Naive thymus-derived CD8-positive, alpha-beta T cell (primary cell): ENCODE results near the gene PIGL. TPM values are rescaled to one million over a fixed set of nuclear protein-coding genes. Genes with fewer than 3 reads are reported as not detected.
"Not testable (repeated sequence)": the region's sequence is repeated elsewhere in the genome, so short reads cannot be mapped to it uniquely, and the experiment has no call there.

Experiments used
- ATAC-seq, 2 donors: fragments of 150-1000 bp; cut with Tn5 transposase in 1 of 2; sonication (Bioruptor Pico), chemical (Tn5 transposase) in 1 of 2; 1 replicate in 1 of 2; 2 replicates in 1 of 2; pipeline ENCODE4 v1.10.0; 2021; ENCODE audit warnings: mild to moderate bottlenecking in 2 of 2, moderate library complexity in 2 of 2
- POLR2A ChIA-PET: fragments of 350-600 bp; sonication (Branson Sonifier 250); formaldehyde crosslinking; loops from one replicate; lab custom pipeline; 2021; ENCODE audit warnings: antibody characterized with exemption; lab: Charles Lee
- DNase-seq, 10 donors: peaks; one replicate each; pipeline versions ENCODE4 v3.0.0 to v3.0.0-alpha.2; 2020 to 2022
- H3K27ac Mint-ChIP-seq, 10 donors: one replicate each; pipeline ENCODE4 v1.8.0; 2020 to 2022; ENCODE audit warnings: mild to moderate bottlenecking in 10 of 10, mixed read lengths in 10 of 10, moderate library complexity in 4 of 10, inconsistent platforms in 1 of 10
- H3K27me3 Mint-ChIP-seq, 5 donors: one replicate each; pipeline ENCODE4 v1.8.0; 2021 to 2022; ENCODE audit warnings: mixed read lengths in 5 of 5
- H3K36me3 Mint-ChIP-seq, 3 donors: one replicate each; pipeline ENCODE4 v1.8.0; 2020 to 2022; ENCODE audit warnings: mixed read lengths in 3 of 3, mild to moderate bottlenecking in 2 of 3, inconsistent platforms in 1 of 3
- H3K4me1 Mint-ChIP-seq, 4 donors: one replicate each; pipeline ENCODE4 v1.8.0; 2021 to 2022; ENCODE audit warnings: mixed read lengths in 4 of 4
- H3K4me3 Mint-ChIP-seq, 10 donors: one replicate each; pipeline ENCODE4 v1.8.0; 2020 to 2022; ENCODE audit warnings: mild to moderate bottlenecking in 10 of 10, mixed read lengths in 10 of 10, moderate library complexity in 6 of 10, inconsistent platforms in 1 of 10
- H3K9me3 Mint-ChIP-seq, 9 donors: one replicate each; pipeline ENCODE4 v1.8.0; 2020 to 2022; ENCODE audit warnings: mixed read lengths in 9 of 9, mild to moderate bottlenecking in 3 of 9, inconsistent platforms in 1 of 9, moderate library complexity in 1 of 9
- polyA plus RNA-seq, 3 donors: library from polyadenylated mRNA; unstranded; fragments of 300-500 nt; fragmentation: Illumina TruSeq; gene quantifications; one replicate each; pipeline ENCODE4 v1.2.3, GENCODE V29; 2021
- total RNA-seq, 8 experiments: library from RNA in 2 of 8; stranded (reverse) in 2 of 8; gene quantifications; one replicate each; pipeline ENCODE4 v1.2.3 and lab custom pipeline; 2021 to 2026

Gene PIGL
- total RNA-seq (10 to 100 TPM; 85.0 to 98.2 TPM), polyA plus RNA-seq (10 to 100 TPM in 1 of 3 donors, 1 to 10 TPM in 2; 9.2 to 14.3 (median 9.2) TPM), total RNA-seq (lab: John Stamatoyannopoulos, UW) (26.8 to 53.0 (median 35.3) reads per million in 6 experiments)

GRCh38 chr17:16217002-16217635, at the start of gene PIGL:
PIGL (plus strand) TSS chr17:16217210; CDS start chr17:16217227, 17 bp downstream.
- POLR2A ChIA-PET, result interaction anchor here (0.6 to 3.8 kb wide), 13 partner anchors 9 to 221 kb away, joined by 3 to 27 read pairs (median 4); partner anchors contain the start of gene CENPV
- H3K27ac Mint-ChIP-seq, result peak within 1 kb of the TSS; percentile 91 to 99 (median 96)

GRCh38 chr17:16171613-16172012, 45.4 kb upstream of the PIGL start:
- H3K4me3 Mint-ChIP-seq, result no peak overlapping the region
- no peaks in the 10 kb centered on the region for H3K27me3 Mint-ChIP-seq
- H3K27ac Mint-ChIP-seq, result peak overlapping the region in 1 of 10 donors; percentile 29
- H3K9me3 Mint-ChIP-seq, result no peaks in the 10 kb centered on the region
- POLR2A ChIA-PET, result no interaction called here
- peaks cover 0 to 70% (median 12%) of the 10 kb centered on the region in 3 donors for H3K36me3 Mint-ChIP-seq
- DNase-seq (no peak), ATAC-seq (no peak)
- peaks cover 3 to 24% (median 7%) of the 10 kb centered on the region in 4 donors for H3K4me1 Mint-ChIP-seq

More at GRCh38 chr17:16217002-16217635, at the start of gene PIGL:
- DNase-seq, result peak; percentile 56 to 78 (median 76)
- H3K27me3 Mint-ChIP-seq, result no peaks in the 10 kb centered on the region
- H3K36me3 Mint-ChIP-seq, result peaks cover 0 to 14% (median 0%) of the 10 kb centered on the region in 3 donors
- H3K4me1 Mint-ChIP-seq, result peaks cover 17 to 52% (median 47%) of the 10 kb centered on the region in 4 donors
- peak; percentile 42 to 45 for ATAC-seq
- no peaks in the 10 kb centered on the region for H3K9me3 Mint-ChIP-seq
- H3K4me3 Mint-ChIP-seq, result peak within 1 kb of the TSS; percentile 89 to 99 (median 96)

- Mint-ChIP-seq H3K9me3 (no peaks in the 10 kb centered on the region), H3K4me1 (peaks cover 10 to 45% (median 38%) of the 10 kb centered on the region in 4 donors), H3K36me3 (peaks cover 0 to 54% (median 8%) of the 10 kb centered on the region in 3 donors), H3K27ac (no peak overlapping the region), H3K4me3 (no peak overlapping the region), H3K27me3 (no peaks in the 10 kb centered on the region)
- DNase-seq (no peak), ATAC-seq (no peak)
- POLR2A ChIA-PET, result interaction anchor here (0.7 kb wide), 1 partner anchor 28 kb away, joined by 4 read pairs; no protein-coding TSS in a partner anchor
Measured at GRCh38 chr17:16178836-16179235, 38.2 kb upstream of the PIGL start.

GRCh38 chr17:16181581-16181980, 35.4 kb upstream of the PIGL start:
- H3K36me3 Mint-ChIP-seq, result peaks cover 5 to 72% (median 23%) of the 10 kb centered on the region in 3 donors
- no peak for DNase-seq
- no peak overlapping the region for H3K4me3 Mint-ChIP-seq
- peak overlapping the region in 1 of 10 donors; percentile 28 for H3K27ac Mint-ChIP-seq
- POLR2A ChIA-PET, result no interaction called here
- no peak for ATAC-seq
- peaks cover 14 to 51% (median 39%) of the 10 kb centered on the region in 4 donors for H3K4me1 Mint-ChIP-seq
- H3K9me3 Mint-ChIP-seq, result no peaks in the 10 kb centered on the region
- no peaks in the 10 kb centered on the region for H3K27me3 Mint-ChIP-seq

GRCh38 chr17:16187642-16188041, 29.4 kb upstream of the PIGL start:
- Mint-ChIP-seq H3K4me3 (no peak overlapping the region), H3K9me3 (no peaks in the 10 kb centered on the region), H3K36me3 (peaks cover 5 to 92% (median 21%) of the 10 kb centered on the region in 3 donors), H3K27ac (peak overlapping the region in 4 of 10 donors; percentile 15 to 55 (median 23)), H3K4me1 (peaks cover 12 to 45% (median 30%) of the 10 kb centered on the region in 4 donors), H3K27me3 (no peaks in the 10 kb centered on the region)
- no peak for DNase-seq
- POLR2A ChIA-PET, result no interaction called here
- no peak for ATAC-seq

- no peak for ATAC-seq
- Mint-ChIP-seq H3K36me3 (peaks cover 3 to 89% (median 28%) of the 10 kb centered on the region in 3 donors), H3K4me3 (no peak overlapping the region), H3K27ac (peak overlapping the region in 4 of 10 donors; percentile 47 to 87 (median 54)), H3K4me1 (peaks cover 10 to 47% (median 24%) of the 10 kb centered on the region in 4 donors), H3K27me3 (no peaks in the 10 kb centered on the region), H3K9me3 (no peaks in the 10 kb centered on the region)
- POLR2A ChIA-PET, result no interaction called here
- DNase-seq, result no peak
Measured at GRCh38 chr17:16189791-16190348, 27.1 kb upstream of the PIGL start.

- Mint-ChIP-seq H3K27ac (peak overlapping the region in 6 of 10 donors; percentile 40 to 87 (median 56)), H3K9me3 (no peaks in the 10 kb centered on the region), H3K4me3 (no peak overlapping the region), H3K27me3 (no peaks in the 10 kb centered on the region), H3K36me3 (peaks cover 0 to 86% (median 21%) of the 10 kb centered on the region in 3 donors), H3K4me1 (peaks cover 10 to 48% (median 25%) of the 10 kb centered on the region in 4 donors)
- POLR2A ChIA-PET, result no interaction called here
- DNase-seq (no peak), ATAC-seq (no peak)
Measured at GRCh38 chr17:16190703-16191360, 26.2 kb upstream of the PIGL start.

GRCh38 chr17:16191604-16192003, 25.4 kb upstream of the PIGL start:
- peaks cover 0 to 78% (median 17%) of the 10 kb centered on the region in 3 donors for H3K36me3 Mint-ChIP-seq
- DNase-seq (no peak), ATAC-seq (no peak)
- no peaks in the 10 kb centered on the region for H3K9me3 Mint-ChIP-seq
- POLR2A ChIA-PET, result no interaction called here
- H3K4me1 Mint-ChIP-seq, result peaks cover 10 to 48% (median 24%) of the 10 kb centered on the region in 4 donors
- no peak overlapping the region for H3K4me3 Mint-ChIP-seq
- peak overlapping the region in 5 of 10 donors; percentile 38 to 80 (median 51) for H3K27ac Mint-ChIP-seq
- no peaks in the 10 kb centered on the region for H3K27me3 Mint-ChIP-seq

GRCh38 chr17:16194307-16194835, 22.6 kb upstream of the PIGL start:
- POLR2A ChIA-PET, result interaction anchor here (1.1 kb wide), 1 partner anchor 9 kb away, joined by 3 read pairs; no protein-coding TSS in a partner anchor
- not testable (repeated sequence) for H3K9me3 Mint-ChIP-seq, H3K27me3 Mint-ChIP-seq, DNase-seq, H3K4me3 Mint-ChIP-seq, ATAC-seq
- H3K4me1 Mint-ChIP-seq, result peaks cover 18 to 53% (median 35%) of the 10 kb centered on the region in 4 donors
- peak overlapping the region in 7 of 10 donors; percentile 6 to 75 (median 56) for H3K27ac Mint-ChIP-seq
- H3K36me3 Mint-ChIP-seq, result peaks cover 0 to 81% (median 21%) of the 10 kb centered on the region in 3 donors

GRCh38 chr17:16197276-16197675, 19.7 kb upstream of the PIGL start:
- ATAC-seq, result no peak
- POLR2A ChIA-PET, result interaction anchor here (0.6 kb wide), 1 partner anchor 13 kb away, joined by 6 read pairs; no protein-coding TSS in a partner anchor
- Mint-ChIP-seq H3K9me3 (no peaks in the 10 kb centered on the region), H3K4me1 (peaks cover 23 to 64% (median 46%) of the 10 kb centered on the region in 4 donors), H3K36me3 (peaks cover 0 to 52% (median 16%) of the 10 kb centered on the region in 3 donors), H3K4me3 (no peak overlapping the region), H3K27me3 (no peaks in the 10 kb centered on the region), H3K27ac (peak overlapping the region in 2 of 10 donors; percentile 48 to 71)
- no peak for DNase-seq

- Mint-ChIP-seq H3K27ac (peak overlapping the region; percentile 47 to 93 (median 78)), H3K4me1 (peaks cover 23 to 74% (median 55%) of the 10 kb centered on the region in 4 donors), H3K9me3 (no peaks in the 10 kb centered on the region), H3K27me3 (no peaks in the 10 kb centered on the region), H3K4me3 (peak overlapping the region in 9 of 10 donors; percentile 44 to 80 (median 63)), H3K36me3 (peaks cover 0 to 35% (median 10%) of the 10 kb centered on the region in 3 donors)
- DNase-seq (no peak), ATAC-seq (no peak)
- POLR2A ChIA-PET, result interaction anchor here (0.7 to 0.8 kb wide), 2 partner anchors 16 to 41 kb away, joined by 3 to 6 read pairs; no protein-coding TSS in a partner anchor
Measured at GRCh38 chr17:16199093-16199492, 17.9 kb upstream of the PIGL start.
